ENCODE measurements around the gene SYNE2. TPM values are rescaled to one million over a fixed set of nuclear protein-coding genes. Genes with fewer than 3 reads are reported as not detected.

The SYNE2 gene
- total RNA-seq, 1 donor: 10.1 TPM

DNA sequence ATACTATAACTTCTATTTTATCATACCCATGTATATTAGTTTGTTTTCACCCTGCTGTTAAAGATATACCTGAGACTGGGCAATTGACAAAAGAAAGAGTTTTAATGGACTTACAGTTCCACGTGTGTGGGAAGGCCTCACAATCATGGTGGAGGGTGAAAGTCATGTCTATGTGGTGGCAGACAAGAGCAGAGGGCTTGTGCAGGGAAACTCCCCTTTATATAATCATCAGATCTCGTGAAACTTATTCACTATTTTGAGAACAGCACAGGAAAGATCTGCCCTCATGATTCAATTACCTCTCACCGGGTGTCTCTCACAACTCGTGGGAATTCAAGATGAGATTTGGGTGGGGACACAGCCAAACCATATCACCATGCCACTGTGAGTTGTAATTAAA lies 135.8 kb downstream of the SYNE2 start:
- no peak for DNase-seq (ENCODE audit: insufficient read length, low spot score, missing footprints)
- Histone ChIP-seq H3K4me2 (ENCODE audit: insufficient read depth, low read length) (no peak overlapping the region), H3K9me3 (ENCODE audit: low read depth, low read length) (no peaks in the 10 kb centered on the region), H3K27me3 (ENCODE audit: insufficient read depth, low read length) (no peaks in the 10 kb centered on the region), H3K4me1 (ENCODE audit: insufficient read depth, low read length) (no peaks in the 10 kb centered on the region), H3K4me3 (ENCODE audit: insufficient read depth, low read length) (no peak overlapping the region), H4K20me1 (ENCODE audit: insufficient read depth, low read length) (no peaks in the 10 kb centered on the region), H3K79me2 (ENCODE audit: insufficient read depth, low read length) (no peaks in the 10 kb centered on the region), H3K27ac (ENCODE audit: low read depth, low read length) (no peak overlapping the region), H2AFZ (ENCODE audit: low read length) (no peak overlapping the region), H3K36me3 (ENCODE audit: insufficient read depth, low read length) (no peaks in the 10 kb centered on the region)
- TF ChIP-seq, protein P1, sequence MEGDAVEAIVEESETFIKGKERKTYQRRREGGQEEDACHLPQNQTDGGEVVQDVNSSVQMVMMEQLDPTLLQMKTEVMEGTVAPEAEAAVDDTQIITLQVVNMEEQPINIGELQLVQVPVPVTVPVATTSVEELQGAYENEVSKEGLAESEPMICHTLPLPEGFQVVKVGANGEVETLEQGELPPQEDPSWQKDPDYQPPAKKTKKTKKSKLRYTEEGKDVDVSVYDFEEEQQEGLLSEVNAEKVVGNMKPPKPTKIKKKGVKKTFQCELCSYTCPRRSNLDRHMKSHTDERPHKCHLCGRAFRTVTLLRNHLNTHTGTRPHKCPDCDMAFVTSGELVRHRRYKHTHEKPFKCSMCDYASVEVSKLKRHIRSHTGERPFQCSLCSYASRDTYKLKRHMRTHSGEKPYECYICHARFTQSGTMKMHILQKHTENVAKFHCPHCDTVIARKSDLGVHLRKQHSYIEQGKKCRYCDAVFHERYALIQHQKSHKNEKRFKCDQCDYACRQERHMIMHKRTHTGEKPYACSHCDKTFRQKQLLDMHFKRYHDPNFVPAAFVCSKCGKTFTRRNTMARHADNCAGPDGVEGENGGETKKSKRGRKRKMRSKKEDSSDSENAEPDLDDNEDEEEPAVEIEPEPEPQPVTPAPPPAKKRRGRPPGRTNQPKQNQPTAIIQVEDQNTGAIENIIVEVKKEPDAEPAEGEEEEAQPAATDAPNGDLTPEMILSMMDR (IDR thresholded peaks at IDR 0.05; ENCODE audit: extremely low read depth, low read depth, low read length): no peak

DNA sequence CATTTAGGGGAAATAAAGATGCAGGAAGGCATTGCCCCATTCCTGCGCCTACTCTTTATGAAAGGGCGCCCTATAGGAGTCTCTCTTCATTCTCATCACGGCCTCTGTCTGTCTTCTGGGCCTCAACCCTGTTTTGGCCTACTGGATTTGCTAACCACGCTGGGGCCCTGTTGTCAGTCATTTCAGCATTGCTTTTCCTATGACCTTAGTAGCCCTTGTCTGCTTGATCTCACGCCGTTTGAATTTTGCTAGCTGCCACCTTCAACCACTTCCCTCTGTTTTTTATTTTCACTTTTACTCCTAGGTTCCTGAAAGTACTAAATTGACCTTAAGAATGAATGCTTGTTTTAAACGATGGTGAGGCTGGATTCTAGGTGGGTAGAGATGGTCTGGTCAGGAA lies 139.0 kb downstream of the SYNE2 start:
- DNase-seq (ENCODE audit: insufficient read length, low spot score, missing footprints): no peak
- H3K4me2 ChIP-seq (ENCODE audit: insufficient read depth, low read length): no peak overlapping the region
- H3K27ac ChIP-seq (ENCODE audit: low read depth, low read length): no peak overlapping the region
- H3K4me1 ChIP-seq (ENCODE audit: insufficient read depth, low read length): no peaks in the 10 kb centered on the region
- H3K9me3 ChIP-seq (ENCODE audit: low read depth, low read length): no peaks in the 10 kb centered on the region
- no peak overlapping the region for H2AFZ ChIP-seq (ENCODE audit: low read length)
- no peaks in the 10 kb centered on the region for H3K79me2 ChIP-seq (ENCODE audit: insufficient read depth, low read length)
- no peaks in the 10 kb centered on the region for H3K27me3 ChIP-seq (ENCODE audit: insufficient read depth, low read length)
- TF ChIP-seq, protein P1 (IDR thresholded peaks at IDR 0.05; ENCODE audit: extremely low read depth, low read depth, low read length): no peak
- no peaks in the 10 kb centered on the region for H3K36me3 ChIP-seq (ENCODE audit: insufficient read depth, low read length)
- H4K20me1 ChIP-seq (ENCODE audit: insufficient read depth, low read length): no peaks in the 10 kb centered on the region
- H3K4me3 ChIP-seq (ENCODE audit: insufficient read depth, low read length): no peak overlapping the region

DNA sequence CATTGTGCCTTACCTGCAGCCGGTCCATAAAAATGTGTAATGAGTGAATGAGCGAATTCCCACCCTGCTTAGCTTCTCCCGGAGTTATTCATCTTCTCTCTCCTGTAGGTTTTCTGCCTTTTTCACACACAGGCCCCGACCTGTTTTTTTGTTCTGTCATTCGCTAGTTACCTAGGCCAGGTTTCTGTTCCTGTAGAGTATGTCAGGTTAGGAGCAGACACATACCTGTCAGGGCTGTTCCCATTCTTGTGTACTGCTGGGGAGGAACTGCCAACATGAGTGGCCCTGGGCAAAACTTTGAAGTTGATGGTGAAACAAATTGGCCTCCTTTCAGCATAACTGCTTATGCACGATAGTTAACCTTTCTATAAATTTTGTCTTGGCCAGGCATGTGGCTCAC lies 140.1 kb downstream of the SYNE2 start:
- no peaks in the 10 kb centered on the region for H3K4me1 ChIP-seq (ENCODE audit: insufficient read depth, low read length)
- TF ChIP-seq, protein P1 (IDR thresholded peaks at IDR 0.05; ENCODE audit: extremely low read depth, low read depth, low read length): no peak

DNA sequence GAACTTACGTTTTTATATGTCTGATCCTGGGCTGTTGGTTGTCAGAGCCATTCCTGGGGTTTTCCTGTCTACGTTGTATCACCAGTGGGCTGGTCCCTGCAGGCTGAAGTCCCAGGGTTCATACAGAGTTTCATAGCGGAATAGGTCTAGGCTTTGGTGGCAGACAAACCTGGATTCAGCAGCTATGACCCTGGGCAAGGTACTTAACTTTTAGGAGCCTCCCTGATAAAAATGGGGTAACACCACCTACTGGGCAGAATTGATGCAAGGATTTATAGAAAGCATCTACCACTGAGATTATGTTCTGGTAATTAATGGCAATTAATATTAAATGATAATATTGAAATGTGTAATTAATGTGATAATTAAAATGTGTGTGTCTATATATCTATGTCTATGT lies 141.2 kb downstream of the SYNE2 start:
- no peaks in the 10 kb centered on the region for H3K36me3 ChIP-seq (ENCODE audit: insufficient read depth, low read length)
- H2AFZ ChIP-seq (ENCODE audit: low read length): peak overlapping the region; percentile 53
- TF ChIP-seq, protein P1 (IDR thresholded peaks at IDR 0.05; ENCODE audit: extremely low read depth, low read depth, low read length): peak; percentile 38
- no peak overlapping the region for H3K4me3 ChIP-seq (ENCODE audit: insufficient read depth, low read length)
- H3K9me3 ChIP-seq (ENCODE audit: low read depth, low read length): no peaks in the 10 kb centered on the region
- DNase-seq (ENCODE audit: insufficient read length, low spot score, missing footprints): no peak
- H4K20me1 ChIP-seq (ENCODE audit: insufficient read depth, low read length): no peaks in the 10 kb centered on the region
- no peak overlapping the region for H3K4me2 ChIP-seq (ENCODE audit: insufficient read depth, low read length)
- H3K27me3 ChIP-seq (ENCODE audit: insufficient read depth, low read length): no peaks in the 10 kb centered on the region
- H3K27ac ChIP-seq (ENCODE audit: low read depth, low read length): no peak overlapping the region
- no peaks in the 10 kb centered on the region for H3K4me1 ChIP-seq (ENCODE audit: insufficient read depth, low read length)
- H3K79me2 ChIP-seq (ENCODE audit: insufficient read depth, low read length): no peaks in the 10 kb centered on the region

More for the DNA sequence above, 140.1 kb downstream of the SYNE2 start:
- no peaks in the 10 kb centered on the region for H3K27me3 ChIP-seq (ENCODE audit: insufficient read depth, low read length)
- H2AFZ ChIP-seq (ENCODE audit: low read length): no peak overlapping the region
- H4K20me1 ChIP-seq (ENCODE audit: insufficient read depth, low read length): no peaks in the 10 kb centered on the region
- DNase-seq (ENCODE audit: insufficient read length, low spot score, missing footprints): no peak
- no peaks in the 10 kb centered on the region for H3K9me3 ChIP-seq (ENCODE audit: low read depth, low read length)
- H3K79me2 ChIP-seq (ENCODE audit: insufficient read depth, low read length): no peaks in the 10 kb centered on the region
- H3K36me3 ChIP-seq (ENCODE audit: insufficient read depth, low read length): no peaks in the 10 kb centered on the region
- H3K4me3 ChIP-seq (ENCODE audit: insufficient read depth, low read length): no peak overlapping the region
- H3K27ac ChIP-seq (ENCODE audit: low read depth, low read length): no peak overlapping the region
- H3K4me2 ChIP-seq (ENCODE audit: insufficient read depth, low read length): no peak overlapping the region
